ENCODE measurements around the gene C5orf63.

DNA sequence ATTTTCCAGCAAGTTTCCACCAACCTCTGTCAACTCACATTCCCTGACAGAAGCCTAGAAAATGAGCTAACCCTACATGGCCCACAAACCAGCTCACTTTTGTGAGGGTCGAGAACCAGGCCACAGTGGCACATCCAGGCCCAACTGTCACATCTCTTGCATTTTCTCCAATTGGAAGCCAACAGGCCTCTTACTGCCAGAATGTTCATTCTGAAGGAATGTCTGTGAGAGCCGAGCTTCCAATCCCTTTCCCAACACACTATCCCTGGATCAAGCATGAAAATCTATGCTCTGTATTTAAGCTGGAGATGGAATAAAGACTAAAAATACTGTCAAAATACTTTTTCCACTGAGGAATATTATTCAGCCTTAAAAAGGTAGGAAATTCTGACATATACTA is 62.9 kb downstream of the C5orf63 start:
- no peak for TF ChIP-seq EZH2 (IDR thresholded peaks at IDR 0.05; ENCODE audit: borderline replicate concordance, low read depth, low read length, severe bottlenecking)
- TF ChIP-seq, protein P1, sequence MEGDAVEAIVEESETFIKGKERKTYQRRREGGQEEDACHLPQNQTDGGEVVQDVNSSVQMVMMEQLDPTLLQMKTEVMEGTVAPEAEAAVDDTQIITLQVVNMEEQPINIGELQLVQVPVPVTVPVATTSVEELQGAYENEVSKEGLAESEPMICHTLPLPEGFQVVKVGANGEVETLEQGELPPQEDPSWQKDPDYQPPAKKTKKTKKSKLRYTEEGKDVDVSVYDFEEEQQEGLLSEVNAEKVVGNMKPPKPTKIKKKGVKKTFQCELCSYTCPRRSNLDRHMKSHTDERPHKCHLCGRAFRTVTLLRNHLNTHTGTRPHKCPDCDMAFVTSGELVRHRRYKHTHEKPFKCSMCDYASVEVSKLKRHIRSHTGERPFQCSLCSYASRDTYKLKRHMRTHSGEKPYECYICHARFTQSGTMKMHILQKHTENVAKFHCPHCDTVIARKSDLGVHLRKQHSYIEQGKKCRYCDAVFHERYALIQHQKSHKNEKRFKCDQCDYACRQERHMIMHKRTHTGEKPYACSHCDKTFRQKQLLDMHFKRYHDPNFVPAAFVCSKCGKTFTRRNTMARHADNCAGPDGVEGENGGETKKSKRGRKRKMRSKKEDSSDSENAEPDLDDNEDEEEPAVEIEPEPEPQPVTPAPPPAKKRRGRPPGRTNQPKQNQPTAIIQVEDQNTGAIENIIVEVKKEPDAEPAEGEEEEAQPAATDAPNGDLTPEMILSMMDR (IDR thresholded peaks at IDR 0.05; ENCODE audit: extremely low read depth in 1 of 2, insufficient read depth in 1 of 2, low read depth in 1 of 2, low read length in 2 of 2), result no peak
- no peak for TF ChIP-seq POLR2A (IDR thresholded peaks at IDR 0.05; ENCODE audit: low read depth, low read length)
- no peak for TF ChIP-seq FOS (IDR thresholded peaks at IDR 0.05; ENCODE audit: borderline replicate concordance, insufficient read depth, low read length)
- TF ChIP-seq MYC (IDR thresholded peaks at IDR 0.05; ENCODE audit: low read depth, low read length), result no peak
- TF ChIP-seq POLR2AphosphoS5 (IDR thresholded peaks at IDR 0.05; ENCODE audit: insufficient read depth, low read depth, low read length), result no peak
- TF ChIP-seq, protein P2, sequence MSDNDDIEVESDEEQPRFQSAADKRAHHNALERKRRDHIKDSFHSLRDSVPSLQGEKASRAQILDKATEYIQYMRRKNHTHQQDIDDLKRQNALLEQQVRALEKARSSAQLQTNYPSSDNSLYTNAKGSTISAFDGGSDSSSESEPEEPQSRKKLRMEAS (IDR thresholded peaks at IDR 0.05; ENCODE audit: insufficient read depth, insufficient read length), result no peak
- no peak for TF ChIP-seq JUN (IDR thresholded peaks at IDR 0.05; ENCODE audit: borderline replicate concordance, insufficient read depth, insufficient read length, low read depth)
- TF ChIP-seq GATA2 (IDR thresholded peaks at IDR 0.05; ENCODE audit: insufficient read depth, insufficient read length, low read depth, low read length), result no peak
